CD4-positive, alpha-beta T cell (primary cell): ENCODE results near the gene NHSL2. TPM values are rescaled to one million over a fixed set of nuclear protein-coding genes. Genes with fewer than 3 reads are reported as not detected.
A peak's percentile ranks its signal among the peaks of the same experiment; 100 is the strongest.

ENCODE experiments used
- ATAC-seq: fragments of 200-7000 bp; cut with Tn5 transposase; one replicate; pipeline ENCODE4 v1.10.0; 2022; ENCODE audit warnings: mild to moderate bottlenecking; ENCODE audit not compliant: poor library complexity
- CTCF ChIA-PET: fragments of 350-600 bp; sonication (Branson Sonifier 250); formaldehyde crosslinking; loops from one replicate; lab custom pipeline; 2021; ENCODE audit warnings: antibody characterized with exemption, inconsistent platforms; lab: Charles Lee
- POLR2A ChIA-PET: fragments of 350-600 bp; sonication (Branson Sonifier 250); formaldehyde crosslinking; loops from one replicate; lab custom pipeline; 2021; ENCODE audit warnings: antibody characterized with exemption, inconsistent platforms; lab: Charles Lee
- DNase-seq, 14 experiments: peaks; one replicate each; pipeline ENCODE4 v3.0.0-alpha.2; 2013 to 2020; ENCODE audit warnings: mixed read lengths in 2 of 14
- H3K27ac ChIP-seq, 2 donors: one replicate each; pipeline versions ENCODE4 v1.5.1 to v1.7.0; 2013; ENCODE audit warnings: low read length in 2 of 2, low read depth in 1 of 2, mild to moderate bottlenecking in 1 of 2
- H3K27me3 ChIP-seq, 2 experiments: 1 replicate in 1 of 2; 2 replicates in 1 of 2; pipeline versions ENCODE4 v1.6.1 to v1.7.0; 2013; ENCODE audit warnings: low read length in 2 of 2, control low read depth in 1 of 2, mild to moderate bottlenecking in 1 of 2, moderate library complexity in 1 of 2; ENCODE audit not compliant: insufficient read depth in 2 of 2, control insufficient read depth in 1 of 2
- H3K36me3 ChIP-seq: one replicate; pipeline ENCODE4 v1.6.1; 2013; ENCODE audit warnings: low read length, control low read depth; ENCODE audit not compliant: insufficient read depth
- H3K4me1 ChIP-seq: one replicate; pipeline ENCODE4 v1.6.1; 2013; ENCODE audit warnings: low read length, control low read depth; ENCODE audit not compliant: insufficient read depth
- H3K4me3 ChIP-seq: one replicate; pipeline ENCODE4 v1.5.1; 2013; ENCODE audit warnings: mild to moderate bottlenecking, low read length, moderate library complexity
- H3K9me3 ChIP-seq, 2 experiments: 1 replicate in 1 of 2; 2 replicates in 1 of 2; pipeline versions ENCODE4 v1.6.1 to v1.7.0; 2013; ENCODE audit warnings: low read length in 2 of 2, mild to moderate bottlenecking in 2 of 2, control low read depth in 1 of 2, moderate library complexity in 1 of 2; ENCODE audit not compliant: control insufficient read depth in 1 of 2, insufficient read depth in 1 of 2
- H3K27ac Mint-ChIP-seq: one replicate; pipeline ENCODE4 v1.8.0; 2020; ENCODE audit warnings: mixed read lengths
- H3K27me3 Mint-ChIP-seq: one replicate; pipeline ENCODE4 v1.8.0; 2021; ENCODE audit warnings: mixed read lengths
- H3K36me3 Mint-ChIP-seq: one replicate; pipeline ENCODE4 v1.8.0; 2021; ENCODE audit warnings: low read depth, mixed read lengths
- H3K4me1 Mint-ChIP-seq: one replicate; pipeline ENCODE4 v1.8.0; 2021; ENCODE audit warnings: low read depth, mixed read lengths
- H3K4me3 Mint-ChIP-seq: one replicate; pipeline ENCODE4 v1.8.0; 2020; ENCODE audit warnings: mild to moderate bottlenecking, mixed read lengths
- H3K9me3 Mint-ChIP-seq: one replicate; pipeline ENCODE4 v1.8.0; 2020; ENCODE audit warnings: mixed read lengths
- CTCF ChIP-seq: fragments of 200-600 bp; IDR thresholded peaks from one replicate; pipeline ENCODE4 v1.8.0; 2022; ENCODE audit warnings: antibody characterized with exemption, mild to moderate bottlenecking
- intact Hi-C, 2 experiments: fragments of 100-400 bp; cut with DNase I in 1 of 2; cut with micrococcal nuclease in 1 of 2; formaldehyde crosslinking; loops; one replicate each; pipeline versions ENCODE4 v1.15.1 to v1.9.0; 2023 to 2025; cut with DNase I, micrococcal nuclease
- total RNA-seq, 174 experiments: library from RNA in 2 of 174; stranded (reverse) in 2 of 174; gene quantifications; one replicate each; pipeline ENCODE4 v1.2.3 and lab custom pipeline; 2021 to 2026

NHSL2 gene
- total RNA-seq, 2 experiments from 2014 or later: 1.3 to 1.5 TPM

DNA sequence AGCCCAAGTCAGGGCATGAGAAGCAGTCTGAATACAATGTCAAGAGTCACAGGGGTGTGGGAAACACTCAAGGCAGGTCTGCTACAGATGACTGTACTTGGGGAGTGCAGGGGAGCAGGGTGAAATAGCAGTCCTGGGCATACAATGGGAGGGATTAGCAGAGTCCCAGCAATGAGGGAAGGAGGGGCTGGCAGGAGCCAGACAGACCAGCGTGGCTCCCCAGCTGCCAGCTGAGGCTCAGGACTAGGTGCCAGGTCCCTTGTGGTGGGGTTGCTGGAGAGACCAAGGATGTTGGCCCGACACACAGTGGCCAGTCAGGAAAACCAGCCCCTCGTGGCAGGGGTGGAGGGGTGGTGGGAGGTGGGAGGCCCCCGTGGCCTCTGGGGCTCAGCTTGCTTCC lies 134.5 kb downstream of the NHSL2 start:
- Mint-ChIP-seq H3K4me1 (peaks cover 36% of the 10 kb centered on the region), H3K4me3 (no peak overlapping the region), H3K9me3 (no peaks in the 10 kb centered on the region), H3K27me3 (no peaks in the 10 kb centered on the region), H3K27ac (no peak overlapping the region), H3K36me3 (no peaks in the 10 kb centered on the region)
- Histone ChIP-seq H3K27me3 (no peaks in the 10 kb centered on the region), H3K4me1 (peaks cover 54% of the 10 kb centered on the region), H3K4me3 (no peak overlapping the region), H3K36me3 (no peaks in the 10 kb centered on the region), H3K9me3 (no peaks in the 10 kb centered on the region), H3K27ac (no peak overlapping the region)
- ChIA-PET POLR2A (no interaction called here), CTCF (no interaction called here)
- no peak for TF ChIP-seq CTCF
- DNase-seq (no peak), ATAC-seq (no peak)
- intact Hi-C loops: loop anchor here in 1 of 2 experiments (5.0 kb wide), 1 partner anchor 57 kb away; no protein-coding TSS in a partner anchor

DNA sequence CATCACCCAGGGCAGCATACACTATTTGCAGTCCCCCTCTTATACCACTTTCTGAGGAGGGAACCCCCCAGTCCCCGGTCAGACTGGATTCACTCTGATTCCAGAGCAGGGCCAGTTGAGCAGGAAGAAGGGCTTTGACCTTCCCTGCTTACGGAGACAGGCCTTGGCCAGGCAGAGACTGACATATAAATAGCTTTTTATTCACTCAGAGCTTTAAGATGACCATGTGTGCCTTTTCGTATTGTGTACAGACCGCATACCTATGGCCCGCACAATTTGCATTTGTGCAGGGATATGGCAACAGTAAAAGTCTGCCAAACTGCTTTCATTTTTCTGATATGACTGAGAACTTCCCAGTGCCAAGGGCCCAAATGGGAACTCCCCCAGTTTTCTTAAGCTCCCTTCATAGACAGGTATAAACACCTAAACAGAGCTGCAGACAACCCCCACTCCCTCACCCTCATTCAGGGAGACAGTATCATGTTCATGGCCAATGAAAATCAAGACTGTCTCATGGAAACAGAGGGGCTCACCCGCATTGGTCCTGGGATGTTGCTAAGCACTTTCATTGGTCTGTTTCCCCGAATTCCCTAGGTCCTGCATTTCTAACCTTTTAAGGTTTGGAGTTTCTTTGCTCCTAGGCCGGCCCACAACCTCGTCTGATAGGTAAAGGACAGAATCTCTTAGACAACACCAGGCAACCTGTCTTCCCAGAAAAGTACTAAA lies 135.1 kb downstream of the NHSL2 start:
- H3K9me3 ChIP-seq: no peaks in the 10 kb centered on the region
- H3K4me1 ChIP-seq: peaks cover 54% of the 10 kb centered on the region
- H3K4me3 Mint-ChIP-seq: peak overlapping the region; percentile 35
- no peaks in the 10 kb centered on the region for H3K27me3 ChIP-seq
- ATAC-seq (no peak), DNase-seq (no peak)
- H3K36me3 ChIP-seq: no peaks in the 10 kb centered on the region
- H3K27me3 Mint-ChIP-seq: no peaks in the 10 kb centered on the region
- no peak overlapping the region for H3K27ac ChIP-seq
- peak overlapping the region; percentile 44 for H3K27ac Mint-ChIP-seq
- H3K36me3 Mint-ChIP-seq: no peaks in the 10 kb centered on the region
- H3K4me1 Mint-ChIP-seq: peaks cover 36% of the 10 kb centered on the region
- H3K9me3 Mint-ChIP-seq: no peaks in the 10 kb centered on the region
- POLR2A ChIA-PET: no interaction called here
- CTCF ChIA-PET: no interaction called here
- intact Hi-C loops: loop anchor here in 1 of 2 experiments (5.0 kb wide), 1 partner anchor 57 kb away; no protein-coding TSS in a partner anchor
- TF ChIP-seq CTCF: no peak
- H3K4me3 ChIP-seq: no peak overlapping the region

DNA sequence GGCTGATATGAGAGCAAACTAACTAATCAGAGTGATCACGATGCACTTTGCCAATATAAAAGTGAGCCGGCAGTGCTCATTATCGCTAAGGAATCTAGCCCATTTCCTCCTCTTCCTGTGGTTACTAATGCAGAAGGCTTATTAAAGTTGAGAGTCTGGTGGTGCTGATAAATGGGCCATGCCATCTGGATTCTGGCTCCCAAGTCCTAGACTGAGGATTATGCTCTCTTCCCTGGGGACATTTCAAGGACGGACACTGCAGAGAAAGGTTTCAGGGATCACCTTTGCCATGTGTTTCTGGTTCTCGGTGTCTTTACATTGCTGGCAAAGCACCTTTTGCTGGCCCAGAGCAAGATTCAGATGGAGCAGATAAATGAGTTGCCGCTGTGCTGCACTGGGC lies 135.8 kb downstream of the NHSL2 start:
- Histone ChIP-seq H3K27ac (no peak overlapping the region), H3K36me3 (no peaks in the 10 kb centered on the region), H3K9me3 (no peaks in the 10 kb centered on the region), H3K27me3 (no peaks in the 10 kb centered on the region), H3K4me3 (no peak overlapping the region), H3K4me1 (peaks cover 54% of the 10 kb centered on the region)
- ATAC-seq (peak; percentile 44), DNase-seq (peak in 4 of 14 experiments; percentile 15 to 42 (median 34))
- ChIA-PET CTCF (no interaction called here), POLR2A (no interaction called here)
- Mint-ChIP-seq H3K4me1 (peaks cover 36% of the 10 kb centered on the region), H3K9me3 (no peaks in the 10 kb centered on the region), H3K36me3 (no peaks in the 10 kb centered on the region), H3K27ac (peak overlapping the region; percentile 44), H3K4me3 (peak overlapping the region; percentile 35), H3K27me3 (no peaks in the 10 kb centered on the region)
- intact Hi-C loops: loop anchor here in 1 of 2 experiments (5.0 kb wide), 1 partner anchor 56 kb away; no protein-coding TSS in a partner anchor
- no peak for TF ChIP-seq CTCF
